Calu3 (cell line): ENCODE data around the gene PRUNE2. TPM values are rescaled to one million over a fixed set of nuclear protein-coding genes. Genes with fewer than 3 reads are reported as not detected.

ENCODE experiments used
- BruUV-seq: library from RNA; stranded (reverse); fragments of 400-500 nt; replicated peaks from 2 replicates; lab custom pipeline; 2021; lab: Mats Ljungman, UMichigan
- CTCF ChIA-PET: fragments of 300-600 bp; sonication (Branson Sonifier 250); formaldehyde crosslinking; loops from one replicate; lab custom pipeline; 2022; ENCODE audit warnings: antibody characterized with exemption; lab: Charles Lee
- DNase-seq: peaks from one replicate; pipeline ENCODE4 v3.0.0; 2022
- H3K27ac Mint-ChIP-seq: one replicate; pipeline ENCODE4 v1.8.0; 2022; ENCODE audit warnings: mixed read lengths; ENCODE audit not compliant: unreplicated experiment
- H3K27me3 Mint-ChIP-seq: one replicate; pipeline ENCODE4 v1.8.0; 2022; ENCODE audit warnings: mixed read lengths; ENCODE audit not compliant: unreplicated experiment
- H3K36me3 Mint-ChIP-seq: one replicate; pipeline ENCODE4 v1.8.0; 2022; ENCODE audit warnings: mild to moderate bottlenecking, moderate library complexity, mixed read lengths; ENCODE audit not compliant: insufficient read depth, unreplicated experiment
- H3K4me1 Mint-ChIP-seq: one replicate; pipeline ENCODE4 v1.8.0; 2022; ENCODE audit warnings: mild to moderate bottlenecking, low read depth, mixed read lengths; ENCODE audit not compliant: unreplicated experiment
- H3K4me3 Mint-ChIP-seq: one replicate; pipeline ENCODE4 v1.8.0; 2022; ENCODE audit warnings: mild to moderate bottlenecking, low read depth, moderate library complexity, mixed read lengths; ENCODE audit not compliant: unreplicated experiment
- H3K9me3 Mint-ChIP-seq: one replicate; pipeline ENCODE4 v1.8.0; 2022; ENCODE audit warnings: low read depth, mixed read lengths; ENCODE audit not compliant: unreplicated experiment
- intact Hi-C: fragments of 100-400 bp; cut with micrococcal nuclease; formaldehyde crosslinking; loops from one replicate; pipeline ENCODE4 v1.10.0; 2022; ENCODE audit not compliant: unreplicated experiment
- total RNA-seq: library from RNA; stranded (reverse); gene quantifications from 2 replicates; pipeline ENCODE4 v1.2.3, GENCODE V29; 2022
- TF ChIP-seq, protein P1 (sequence below): fragments of 200-600 bp; IDR thresholded peaks from one replicate; pipeline ENCODE4 v1.8.0; 2022; ENCODE audit warnings: antibody characterized with exemption; ENCODE audit not compliant: unreplicated experiment

The PRUNE2 gene
- total RNA-seq, 1 experiment from 2014 or later: 0.07 TPM

DNA sequence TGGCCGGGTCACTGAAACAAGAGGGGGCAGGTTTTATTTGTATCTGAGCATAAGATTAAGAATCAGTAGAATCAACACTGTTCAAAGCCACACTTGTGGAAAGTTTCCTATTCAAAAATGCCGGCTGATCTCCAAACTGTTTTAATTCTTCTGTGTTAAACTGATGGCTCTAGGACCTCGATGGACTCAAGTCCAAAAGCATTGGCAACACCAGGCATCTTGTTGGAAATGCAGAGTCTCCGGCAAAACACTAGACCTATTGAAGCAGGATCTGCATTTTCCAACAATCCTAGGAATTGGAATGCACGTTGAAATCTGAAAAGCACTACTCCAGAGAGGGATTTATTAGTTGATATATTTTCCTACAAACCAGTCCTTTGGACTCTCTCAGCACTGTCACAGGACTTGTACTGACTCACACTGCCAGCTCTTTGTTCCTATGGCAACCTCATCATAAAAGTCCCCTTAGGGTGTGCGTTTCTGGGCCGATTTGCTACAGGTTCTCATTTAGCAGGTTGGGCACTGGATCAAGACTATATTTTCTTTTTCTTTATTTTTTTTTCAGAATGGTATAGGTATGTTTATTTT is 189.7 kb downstream of the PRUNE2 start:
- Mint-ChIP-seq H3K27me3 (peaks cover 48% of the 10 kb centered on the region), H3K4me3 (no peak overlapping the region), H3K36me3 (no peaks in the 10 kb centered on the region), H3K27ac (no peak overlapping the region), H3K9me3 (no peaks in the 10 kb centered on the region), H3K4me1 (no peaks in the 10 kb centered on the region)
- intact Hi-C loops: no loop called here
- TF ChIP-seq, protein P1, sequence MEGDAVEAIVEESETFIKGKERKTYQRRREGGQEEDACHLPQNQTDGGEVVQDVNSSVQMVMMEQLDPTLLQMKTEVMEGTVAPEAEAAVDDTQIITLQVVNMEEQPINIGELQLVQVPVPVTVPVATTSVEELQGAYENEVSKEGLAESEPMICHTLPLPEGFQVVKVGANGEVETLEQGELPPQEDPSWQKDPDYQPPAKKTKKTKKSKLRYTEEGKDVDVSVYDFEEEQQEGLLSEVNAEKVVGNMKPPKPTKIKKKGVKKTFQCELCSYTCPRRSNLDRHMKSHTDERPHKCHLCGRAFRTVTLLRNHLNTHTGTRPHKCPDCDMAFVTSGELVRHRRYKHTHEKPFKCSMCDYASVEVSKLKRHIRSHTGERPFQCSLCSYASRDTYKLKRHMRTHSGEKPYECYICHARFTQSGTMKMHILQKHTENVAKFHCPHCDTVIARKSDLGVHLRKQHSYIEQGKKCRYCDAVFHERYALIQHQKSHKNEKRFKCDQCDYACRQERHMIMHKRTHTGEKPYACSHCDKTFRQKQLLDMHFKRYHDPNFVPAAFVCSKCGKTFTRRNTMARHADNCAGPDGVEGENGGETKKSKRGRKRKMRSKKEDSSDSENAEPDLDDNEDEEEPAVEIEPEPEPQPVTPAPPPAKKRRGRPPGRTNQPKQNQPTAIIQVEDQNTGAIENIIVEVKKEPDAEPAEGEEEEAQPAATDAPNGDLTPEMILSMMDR: no peak
- no peak for DNase-seq
- BruUV-seq: no TSS peak
- CTCF ChIA-PET: interaction anchor here (0.9 kb wide), 1 partner anchor 163 kb away, joined by 5 read pairs; no protein-coding TSS in a partner anchor

DNA sequence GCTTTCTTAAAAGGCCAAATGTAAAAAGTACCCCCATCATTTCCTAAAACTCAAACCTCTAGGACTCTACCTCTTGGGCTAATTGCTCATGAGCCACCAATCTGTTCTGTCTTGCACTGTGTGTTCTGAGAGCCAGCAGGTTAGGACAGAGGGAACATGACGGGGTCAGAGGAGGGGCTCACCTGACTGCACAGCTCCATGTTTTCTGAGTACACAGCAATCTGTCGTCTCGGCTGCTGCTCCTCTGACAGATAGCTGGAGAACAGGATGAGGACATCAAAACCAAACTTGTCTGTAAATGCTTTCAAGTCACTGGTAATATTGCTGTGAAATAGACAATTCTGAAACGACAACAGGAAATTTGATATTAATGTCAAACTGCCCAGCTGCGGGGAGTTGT is 192.5 kb downstream of the PRUNE2 start:
- intact Hi-C loops: no loop called here
- H3K4me3 Mint-ChIP-seq: no peak overlapping the region
- no TSS peak for BruUV-seq
- TF ChIP-seq, protein P1: no peak
- CTCF ChIA-PET: no interaction called here
- H3K4me1 Mint-ChIP-seq: no peaks in the 10 kb centered on the region
- no peaks in the 10 kb centered on the region for H3K36me3 Mint-ChIP-seq
- H3K9me3 Mint-ChIP-seq: no peaks in the 10 kb centered on the region
- DNase-seq: no peak
- H3K27me3 Mint-ChIP-seq: peaks cover 68% of the 10 kb centered on the region
- H3K27ac Mint-ChIP-seq: no peak overlapping the region

DNA sequence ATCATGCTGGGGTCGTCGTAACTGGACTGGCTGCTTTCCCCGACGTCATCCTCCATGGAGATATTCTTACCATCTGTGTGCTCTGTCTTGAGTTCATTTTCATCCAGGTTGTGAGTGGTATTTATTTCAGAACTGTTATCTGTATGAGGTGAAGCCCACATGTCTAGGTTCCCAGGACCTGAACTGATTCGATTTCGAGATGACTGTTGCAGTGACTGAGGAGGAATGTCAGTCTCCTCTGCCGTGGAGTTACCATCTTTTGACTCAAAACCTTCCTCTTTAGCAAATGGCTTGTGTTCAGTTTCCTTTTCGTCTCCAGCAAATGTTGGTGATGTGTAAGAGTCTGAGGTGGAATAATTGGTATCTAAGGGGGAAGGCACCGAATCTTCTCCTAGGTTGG is 196.9 kb downstream of the PRUNE2 start:
- no TSS peak for BruUV-seq
- CTCF ChIA-PET: interaction anchor here (0.6 kb wide), 1 partner anchor 827 kb away, joined by 4 read pairs; no protein-coding TSS in a partner anchor
- Mint-ChIP-seq H3K9me3 (no peaks in the 10 kb centered on the region), H3K4me3 (no peak overlapping the region), H3K36me3 (no peaks in the 10 kb centered on the region), H3K27me3 (peaks cover 72% of the 10 kb centered on the region), H3K27ac (no peak overlapping the region), H3K4me1 (no peaks in the 10 kb centered on the region)
- no peak for DNase-seq
- intact Hi-C loops: no loop called here
- TF ChIP-seq, protein P1: no peak

DNA sequence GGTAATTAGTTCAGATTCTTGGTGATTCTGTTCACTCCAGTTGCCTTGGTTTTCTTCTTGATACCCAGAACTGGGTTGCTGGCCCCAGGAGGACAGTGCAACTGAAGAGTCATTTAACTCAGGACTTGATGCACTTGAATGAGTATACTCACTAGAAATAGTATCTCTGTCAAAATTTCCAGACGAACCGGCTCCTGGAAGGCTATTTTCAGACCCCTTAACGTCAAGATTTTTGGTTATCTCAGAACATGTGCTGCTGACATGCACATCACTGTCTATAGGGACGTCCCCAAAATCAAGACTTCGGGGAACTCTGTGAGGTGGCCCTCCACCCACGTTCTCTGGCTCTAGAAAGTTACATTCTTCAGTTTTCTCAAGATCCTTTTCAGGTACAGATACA is 198.4 kb downstream of the PRUNE2 start:
- H3K4me3 Mint-ChIP-seq: no peak overlapping the region
- intact Hi-C loops: no loop called here
- H3K36me3 Mint-ChIP-seq: no peaks in the 10 kb centered on the region
- H3K9me3 Mint-ChIP-seq: no peaks in the 10 kb centered on the region
- peaks cover 74% of the 10 kb centered on the region for H3K27me3 Mint-ChIP-seq
- BruUV-seq: no TSS peak
- CTCF ChIA-PET: no interaction called here
- H3K4me1 Mint-ChIP-seq: no peaks in the 10 kb centered on the region
- H3K27ac Mint-ChIP-seq: no peak overlapping the region
- TF ChIP-seq, protein P1: no peak
- DNase-seq: no peak
